OCI-LY7 (cell line): Measurements from ENCODE around the gene MARCHF9. TPM values are rescaled to one million over a fixed set of nuclear protein-coding genes. Genes with fewer than 3 reads are reported as not detected.

Experiments
- BruUV-seq: library from RNA; stranded (reverse); fragments of 400-500 nt; replicated peaks from 2 replicates; lab custom pipeline; 2021; lab: Mats Ljungman, UMichigan
- CTCF ChIA-PET: fragments of 300-600 bp; sonication (Branson Sonifier 250); formaldehyde crosslinking; loops from one replicate; lab custom pipeline; 2022; ENCODE audit warnings: antibody characterized with exemption; ENCODE audit not compliant: unreplicated experiment; lab: Charles Lee
- POLR2A ChIA-PET: fragments of 300-600 bp; sonication (Branson Sonifier 250); formaldehyde crosslinking; loops from one replicate; lab custom pipeline; 2022; ENCODE audit warnings: antibody characterized with exemption; lab: Charles Lee
- DNase-seq: peaks from one replicate; pipeline ENCODE4 v3.0.0-alpha.2; 2015; ENCODE audit warnings: low spot score
- H2AFZ ChIP-seq: fragments of 200-600 bp; sonication (generic), shearing (Covaris generic); 2 replicates; pipeline ENCODE4 v1.6.1; 2014; ENCODE audit warnings: mild to moderate bottlenecking, antibody characterized with exemption, low read length, moderate library complexity
- H3K27ac ChIP-seq: fragments of 200-600 bp; sonication (generic); 2 replicates; pipeline ENCODE4 v1.5.1; 2014; ENCODE audit warnings: mixed run types, low read depth, mild to moderate bottlenecking, moderate library complexity, low read length, inconsistent platforms; ENCODE audit not compliant: poor library complexity, severe bottlenecking
- H3K36me3 ChIP-seq: fragments of 200-600 bp; sonication (generic); 2 replicates; pipeline ENCODE4 v1.6.1; 2014; ENCODE audit warnings: mild to moderate bottlenecking, antibody characterized with exemption, low read length, moderate library complexity, mixed read lengths; ENCODE audit not compliant: insufficient read depth
- H3K4me1 ChIP-seq: fragments of 200-600 bp; sonication (generic); 2 replicates; pipeline ENCODE4 v1.5.1; 2014; ENCODE audit warnings: mild to moderate bottlenecking, low read length; ENCODE audit not compliant: insufficient read depth, poor library complexity, severe bottlenecking
- H3K4me2 ChIP-seq: fragments of 200-600 bp; sonication (generic); 2 replicates; pipeline ENCODE4 v1.6.1; 2014; ENCODE audit warnings: mild to moderate bottlenecking, low read length
- H3K4me3 ChIP-seq: fragments of 200-600 bp; sonication (generic); 2 replicates; pipeline ENCODE4 v1.5.1; 2014; ENCODE audit warnings: mild to moderate bottlenecking, low read depth, low read length; ENCODE audit not compliant: poor library complexity, severe bottlenecking
- H3K79me2 ChIP-seq: fragments of 200-600 bp; sonication (generic); 2 replicates; pipeline ENCODE4 v1.6.1; 2016; ENCODE audit warnings: low read depth, mild to moderate bottlenecking, low read length, moderate library complexity, mixed read lengths; ENCODE audit not compliant: insufficient read depth
- H3K9me2 ChIP-seq: fragments of 200-600 bp; sonication (generic); 2 replicates; pipeline ENCODE4 v1.6.1; 2016; ENCODE audit warnings: mild to moderate bottlenecking, low read length, mixed read lengths; ENCODE audit not compliant: insufficient read depth
- H3K9me3 ChIP-seq: fragments of 200-600 bp; sonication (generic); 2 replicates; pipeline ENCODE4 v1.6.1; 2014; ENCODE audit warnings: mild to moderate bottlenecking, mixed run types, low read length, mixed read lengths
- H4K20me1 ChIP-seq: fragments of 200-600 bp; sonication (generic); 2 replicates; pipeline ENCODE4 v1.6.1; 2014; ENCODE audit warnings: mild to moderate bottlenecking, antibody characterized with exemption, low read length, moderate library complexity, mixed read lengths; ENCODE audit not compliant: insufficient read depth
- CTCF ChIP-seq: fragments of 200-600 bp; sonication (generic); conservative IDR thresholded peaks from 2 replicates; pipeline ENCODE4 v1.5.1; 2014; ENCODE audit warnings: mild to moderate bottlenecking, antibody characterized with exemption, low read length, moderate library complexity, mixed read lengths
- EZH2phosphoT487 ChIP-seq: fragments of 200-600 bp; sonication (generic); IDR thresholded peaks from 2 replicates; pipeline ENCODE4 v1.6.1; 2018; ENCODE audit warnings: low read depth, borderline replicate concordance, mild to moderate bottlenecking, mixed run types, antibody characterized with exemption, low read length, moderate library complexity, mixed read lengths
- intact Hi-C: fragments of 100-400 bp; cut with micrococcal nuclease; formaldehyde crosslinking; loops from one replicate; pipeline ENCODE4 v1.10.0; 2022; ENCODE audit not compliant: unreplicated experiment
- total RNA-seq, 2 experiments: library from RNA; depleted of rRNA in 1 of 2; stranded (reverse); fragments of >200 nt in 1 of 2; shearing (Covaris generic) in 1 of 2; gene quantifications; 2 replicates each; pipeline ENCODE4 v1.2.3, GENCODE V29; 2014 to 2022

MARCHF9 gene
- total RNA-seq, 2 experiments from 2014 or later = 29.3 to 46.2 TPM

GRCh38 chr12:57717846-57718640 lies 36.9 kb upstream of the MARCHF9 start:
- no TSS peak for BruUV-seq
- CTCF ChIA-PET = no interaction called here
- TF ChIP-seq CTCF (no peak), EZH2phosphoT487 (no peak)

GRCh38 chr12:57718641-57719528 lies 36.0 kb upstream of the MARCHF9 start:
- TF ChIP-seq CTCF (no peak), EZH2phosphoT487 (no peak)
- DNase-seq = no peak
- ChIA-PET POLR2A (interaction anchor here (0.6 to 1.0 kb wide), 2 partner anchors 9 to 42 kb away, joined by 3 to 4 read pairs; no protein-coding TSS in a partner anchor), CTCF (interaction anchor here (0.6 kb wide), 1 partner anchor 26 kb away, joined by 3 read pairs; the partner anchor contains the start of gene TSPAN31)
- intact Hi-C loops = no loop called here
- no peak overlapping the region for H3K4me2 ChIP-seq
- H2AFZ ChIP-seq = no peak overlapping the region
- no peak overlapping the region for H3K27ac ChIP-seq
- no peak overlapping the region for H3K4me3 ChIP-seq
- H3K36me3 ChIP-seq = peaks cover 58% of the 10 kb centered on the region
- H3K9me2 ChIP-seq = no peaks in the 10 kb centered on the region
- no peaks in the 10 kb centered on the region for H4K20me1 ChIP-seq
- H3K9me3 ChIP-seq = no peaks in the 10 kb centered on the region
- no TSS peak for BruUV-seq
- H3K4me1 ChIP-seq = peaks cover 22% of the 10 kb centered on the region
- no peaks in the 10 kb centered on the region for H3K79me2 ChIP-seq

More at GRCh38 chr12:57717846-57718640, 36.9 kb upstream of the MARCHF9 start:
- Histone ChIP-seq H3K4me3 (no peak overlapping the region), H3K9me2 (no peaks in the 10 kb centered on the region), H4K20me1 (no peaks in the 10 kb centered on the region), H3K27ac (no peak overlapping the region), H3K4me2 (no peak overlapping the region), H3K36me3 (peaks cover 63% of the 10 kb centered on the region), H2AFZ (no peak overlapping the region), H3K4me1 (peaks cover 22% of the 10 kb centered on the region), H3K79me2 (no peaks in the 10 kb centered on the region), H3K9me3 (no peaks in the 10 kb centered on the region)
- intact Hi-C loops = no loop called here
- DNase-seq = no peak
- POLR2A ChIA-PET = interaction anchor here (0.6 to 0.7 kb wide), 2 partner anchors 31 to 1939 kb away, joined by 3 read pairs; no protein-coding TSS in a partner anchor
